Measurements from ENCODE around the gene CNTN1. TPM values are rescaled to one million over a fixed set of nuclear protein-coding genes. Genes with fewer than 3 reads are reported as not detected.

The CNTN1 gene
- total and polyA plus RNA-seq, 5 experiments from 2014 or later: not detected

GRCh38 chr12:41018010-41018409 lies 325.8 kb downstream of the CNTN1 start:
- Mint-ChIP-seq H3K27me3 (peaks cover 0 to 3% (median 0%) of the 10 kb centered on the region in 5 donors), H3K36me3 (no peaks in the 10 kb centered on the region), H3K4me3 (no peak overlapping the region), H3K9me3 (peaks cover 0 to 2% (median 0%) of the 10 kb centered on the region in 9 donors), H3K4me1 (no peaks in the 10 kb centered on the region), H3K27ac (peak overlapping the region in 1 of 10 donors; percentile 32)
- no peak for ATAC-seq
- DNase-seq: no peak
- POLR2A ChIA-PET: no interaction called here

DNA sequence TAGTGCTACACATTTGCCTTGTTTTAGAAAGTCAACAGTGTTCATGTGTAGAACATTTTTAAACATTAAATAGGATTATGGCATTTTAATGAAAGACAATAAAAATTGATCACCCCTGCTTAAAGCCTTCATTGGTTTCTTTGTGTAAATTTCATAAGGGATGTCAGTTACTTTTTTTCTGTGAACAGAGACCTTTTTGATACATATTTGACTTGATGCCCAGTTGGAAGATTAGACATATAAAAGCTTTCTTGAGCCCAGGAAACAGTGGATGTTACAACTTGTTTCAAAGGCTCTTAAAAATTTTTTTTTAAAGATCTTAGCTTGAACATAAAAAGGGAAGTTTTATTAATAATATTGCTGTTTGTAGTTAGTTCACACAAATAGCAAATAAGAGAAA lies 327.2 kb downstream of the CNTN1 start:
- no peak overlapping the region for H3K4me3 Mint-ChIP-seq
- H3K9me3 Mint-ChIP-seq: peaks cover 0 to 2% (median 0%) of the 10 kb centered on the region in 9 donors
- H3K4me1 Mint-ChIP-seq: no peaks in the 10 kb centered on the region
- ATAC-seq (no peak), DNase-seq (no peak)
- no peak overlapping the region for H3K27ac Mint-ChIP-seq
- POLR2A ChIA-PET: no interaction called here
- peaks cover 0 to 3% (median 0%) of the 10 kb centered on the region in 5 donors for H3K27me3 Mint-ChIP-seq
- H3K36me3 Mint-ChIP-seq: no peaks in the 10 kb centered on the region

DNA sequence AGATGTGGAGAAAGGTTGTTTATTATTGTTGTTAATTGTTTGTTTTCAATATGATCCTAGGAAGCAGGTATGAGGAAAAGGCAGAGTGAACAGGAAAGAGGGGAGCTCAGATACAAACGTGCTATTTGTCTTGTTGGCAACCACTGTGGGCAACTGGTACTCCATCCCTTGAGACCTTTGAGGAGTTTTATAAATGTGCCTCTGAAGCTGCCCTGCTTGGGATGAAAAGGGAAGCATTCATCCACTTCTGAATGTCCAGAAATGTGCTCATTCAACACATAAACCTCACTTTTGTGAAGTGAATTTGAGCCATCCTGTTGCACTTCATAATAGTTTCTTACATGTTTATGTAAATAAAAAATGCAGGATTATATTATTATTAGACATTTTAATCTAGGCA lies 331.6 kb downstream of the CNTN1 start:
- POLR2A ChIA-PET: no interaction called here
- H3K27ac Mint-ChIP-seq: no peak overlapping the region
- no peak for ATAC-seq

DNA sequence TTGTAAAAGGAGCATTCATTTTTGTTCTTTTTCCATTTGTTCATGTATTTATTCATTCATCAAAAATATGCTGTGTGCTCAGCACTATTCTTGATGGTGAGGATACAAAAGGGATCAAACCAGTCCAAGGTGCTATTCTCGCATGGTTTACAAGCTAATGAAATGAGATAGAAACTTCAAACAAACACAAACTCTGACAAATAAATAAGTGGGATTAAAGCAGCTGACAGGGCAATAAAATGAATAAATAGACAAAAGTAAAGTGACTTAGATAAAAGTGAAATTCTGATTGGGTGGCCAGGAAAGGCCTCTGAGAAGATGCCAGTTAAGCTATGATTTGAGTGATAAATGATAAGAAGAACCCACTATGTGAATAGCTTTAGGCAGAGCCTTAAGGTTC lies 333.9 kb downstream of the CNTN1 start:
- Mint-ChIP-seq H3K27me3 (no peaks in the 10 kb centered on the region), H3K4me3 (no peak overlapping the region), H3K36me3 (no peaks in the 10 kb centered on the region), H3K9me3 (peaks cover 0 to 10% (median 0%) of the 10 kb centered on the region in 9 donors), H3K27ac (no peak overlapping the region), H3K4me1 (no peaks in the 10 kb centered on the region)
- ATAC-seq (no peak), DNase-seq (no peak)
- POLR2A ChIA-PET: no interaction called here

More for the DNA sequence above, 331.6 kb downstream of the CNTN1 start:
- Mint-ChIP-seq H3K4me1 (no peaks in the 10 kb centered on the region), H3K4me3 (no peak overlapping the region), H3K36me3 (no peaks in the 10 kb centered on the region), H3K27me3 (no peaks in the 10 kb centered on the region), H3K9me3 (peaks cover 0 to 10% (median 0%) of the 10 kb centered on the region in 9 donors)
- no peak for DNase-seq

- no peaks in the 10 kb centered on the region for H3K4me1 Mint-ChIP-seq
- ATAC-seq (no peak), DNase-seq (no peak)
- H3K36me3 Mint-ChIP-seq: no peaks in the 10 kb centered on the region
- H3K27ac Mint-ChIP-seq: no peak overlapping the region
- H3K4me3 Mint-ChIP-seq: no peak overlapping the region
- peaks cover 0 to 2% (median 0%) of the 10 kb centered on the region in 5 donors for H3K27me3 Mint-ChIP-seq
- peaks cover 0 to 9% (median 0%) of the 10 kb centered on the region in 9 donors for H3K9me3 Mint-ChIP-seq
- POLR2A ChIA-PET: no interaction called here
These were observed 340.1 kb downstream of the CNTN1 start for GRCh38 chr12:41032386-41032785.

GRCh38 chr12:41034686-41035085 lies 342.4 kb downstream of the CNTN1 start:
- no peak overlapping the region for H3K27ac Mint-ChIP-seq
- no peaks in the 10 kb centered on the region for H3K36me3 Mint-ChIP-seq
- no peak for ATAC-seq
- no peak for DNase-seq
- no peaks in the 10 kb centered on the region for H3K4me1 Mint-ChIP-seq
- POLR2A ChIA-PET: no interaction called here
- H3K27me3 Mint-ChIP-seq: peaks cover 0 to 2% (median 0%) of the 10 kb centered on the region in 5 donors
- H3K9me3 Mint-ChIP-seq: peaks cover 0 to 9% (median 0%) of the 10 kb centered on the region in 9 donors
- no peak overlapping the region for H3K4me3 Mint-ChIP-seq

DNA sequence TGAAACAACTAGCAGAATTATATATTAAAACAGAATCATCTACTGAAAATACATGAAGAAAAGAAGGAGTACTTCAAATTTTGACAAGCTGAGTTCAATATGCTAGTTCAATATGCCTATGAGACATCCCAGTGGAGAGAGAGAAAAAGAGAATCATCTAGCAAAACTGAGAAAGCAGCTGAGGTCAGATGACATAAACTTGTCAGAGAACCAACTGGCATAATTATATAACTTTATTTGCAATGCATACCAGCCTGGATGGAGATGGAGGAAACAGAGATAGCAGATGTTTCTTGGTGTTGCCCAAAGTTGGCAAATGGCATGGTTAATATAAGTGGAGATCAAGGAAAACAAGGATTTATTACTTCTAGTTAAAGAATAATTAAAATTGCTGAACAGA lies 347.2 kb downstream of the CNTN1 start:
- Mint-ChIP-seq H3K4me1 (no peaks in the 10 kb centered on the region), H3K27ac (no peak overlapping the region), H3K4me3 (no peak overlapping the region), H3K27me3 (no peaks in the 10 kb centered on the region), H3K9me3 (peaks cover 0 to 7% (median 0%) of the 10 kb centered on the region in 9 donors), H3K36me3 (no peaks in the 10 kb centered on the region)
- ATAC-seq (no peak), DNase-seq (no peak)
- POLR2A ChIA-PET: no interaction called here

GRCh38 chr12:41045509-41045908 lies 353.3 kb downstream of the CNTN1 start:
- no peaks in the 10 kb centered on the region for H3K4me1 Mint-ChIP-seq
- no peak overlapping the region for H3K4me3 Mint-ChIP-seq
- ATAC-seq: no peak
- H3K36me3 Mint-ChIP-seq: no peaks in the 10 kb centered on the region
- no peaks in the 10 kb centered on the region for H3K27me3 Mint-ChIP-seq
- DNase-seq: no peak
- POLR2A ChIA-PET: no interaction called here
- no peak overlapping the region for H3K27ac Mint-ChIP-seq
- H3K9me3 Mint-ChIP-seq: peaks cover 0 to 2% (median 0%) of the 10 kb centered on the region in 9 donors

DNA sequence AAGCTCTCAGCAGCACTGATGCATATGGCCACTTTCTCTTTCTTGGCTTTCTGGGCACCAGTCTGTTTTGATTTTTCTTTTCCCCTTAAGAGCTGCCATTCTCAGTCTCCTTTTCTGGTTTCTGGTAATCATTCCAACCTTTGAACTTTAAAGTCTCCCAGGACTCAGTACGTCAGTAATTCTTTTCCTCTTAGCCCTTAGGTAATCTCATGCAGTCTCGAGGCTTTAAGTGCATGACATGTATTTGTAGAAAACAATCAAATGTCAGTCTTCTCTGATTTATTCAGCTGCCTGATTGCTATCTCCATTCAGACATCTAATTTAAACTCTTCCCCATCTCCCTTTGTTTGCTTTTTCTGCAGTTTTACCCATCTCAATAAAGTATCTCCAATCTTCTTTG lies 356.8 kb downstream of the CNTN1 start:
- no peaks in the 10 kb centered on the region for H3K36me3 Mint-ChIP-seq
- POLR2A ChIA-PET: no interaction called here
- H3K27me3 Mint-ChIP-seq: no peaks in the 10 kb centered on the region
- DNase-seq: no peak
- H3K4me1 Mint-ChIP-seq: no peaks in the 10 kb centered on the region
- no peak overlapping the region for H3K27ac Mint-ChIP-seq
- no peak overlapping the region for H3K4me3 Mint-ChIP-seq
- ATAC-seq: no peak
- peaks cover 0 to 3% (median 0%) of the 10 kb centered on the region in 9 donors for H3K9me3 Mint-ChIP-seq

GRCh38 chr12:41051954-41052353 lies 359.7 kb downstream of the CNTN1 start:
- H3K9me3 Mint-ChIP-seq: peaks cover 0 to 3% (median 0%) of the 10 kb centered on the region in 9 donors
- no peak overlapping the region for H3K27ac Mint-ChIP-seq
- H3K27me3 Mint-ChIP-seq: peaks cover 0 to 1% (median 0%) of the 10 kb centered on the region in 5 donors
- ATAC-seq (no peak), DNase-seq (no peak)
- H3K4me3 Mint-ChIP-seq: no peak overlapping the region
- POLR2A ChIA-PET: no interaction called here
- no peaks in the 10 kb centered on the region for H3K36me3 Mint-ChIP-seq
- no peaks in the 10 kb centered on the region for H3K4me1 Mint-ChIP-seq

GRCh38 chr12:41052441-41052840 lies 360.2 kb downstream of the CNTN1 start:
- H3K4me1 Mint-ChIP-seq: no peaks in the 10 kb centered on the region
- POLR2A ChIA-PET: no interaction called here
- no peak overlapping the region for H3K27ac Mint-ChIP-seq
- H3K9me3 Mint-ChIP-seq: peaks cover 0 to 3% (median 0%) of the 10 kb centered on the region in 9 donors
- no peaks in the 10 kb centered on the region for H3K36me3 Mint-ChIP-seq
- H3K4me3 Mint-ChIP-seq: no peak overlapping the region
- DNase-seq: no peak
- ATAC-seq: no peak
- H3K27me3 Mint-ChIP-seq: peaks cover 0 to 1% (median 0%) of the 10 kb centered on the region in 5 donors

GRCh38 chr12:41053046-41053445 lies 360.8 kb downstream of the CNTN1 start:
- Mint-ChIP-seq H3K4me3 (no peak overlapping the region), H3K4me1 (no peaks in the 10 kb centered on the region), H3K27me3 (peaks cover 0 to 1% (median 0%) of the 10 kb centered on the region in 5 donors), H3K27ac (no peak overlapping the region), H3K36me3 (no peaks in the 10 kb centered on the region), H3K9me3 (peaks cover 0 to 9% (median 0%) of the 10 kb centered on the region in 9 donors)
- POLR2A ChIA-PET: no interaction called here
- ATAC-seq (no peak), DNase-seq (no peak)

GRCh38 chr12:41055875-41056577 lies 363.8 kb downstream of the CNTN1 start:
- H3K4me1 Mint-ChIP-seq: no peaks in the 10 kb centered on the region
- ATAC-seq (no peak), DNase-seq (no peak)
- peaks cover 0 to 9% (median 0%) of the 10 kb centered on the region in 9 donors for H3K9me3 Mint-ChIP-seq
- H3K27me3 Mint-ChIP-seq: peaks cover 0 to 1% (median 0%) of the 10 kb centered on the region in 5 donors
- POLR2A ChIA-PET: no interaction called here
- H3K4me3 Mint-ChIP-seq: no peak overlapping the region
- H3K36me3 Mint-ChIP-seq: no peaks in the 10 kb centered on the region
- H3K27ac Mint-ChIP-seq: no peak overlapping the region

DNA sequence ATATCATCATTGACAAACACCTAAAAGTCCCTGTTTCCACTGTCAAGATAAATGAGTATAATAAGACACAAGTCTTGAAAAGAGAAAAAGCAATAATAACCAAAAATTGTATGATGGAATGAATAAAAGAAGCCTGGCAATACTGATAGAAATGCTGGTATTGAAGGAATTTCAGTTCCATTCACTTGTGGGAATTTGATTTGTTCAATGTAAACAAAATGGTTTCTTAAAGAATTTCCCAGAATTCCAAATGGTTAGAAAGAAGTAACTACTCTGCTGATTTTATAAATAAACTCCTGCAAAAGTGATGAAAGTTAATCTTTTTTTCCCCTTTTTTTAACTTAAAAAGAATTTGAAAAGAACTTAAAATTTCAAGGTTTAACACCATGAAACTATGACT lies 366.0 kb downstream of the CNTN1 start:
- H3K4me3 Mint-ChIP-seq: no peak overlapping the region
- H3K27ac Mint-ChIP-seq: no peak overlapping the region
- POLR2A ChIA-PET: no interaction called here
- no peak for DNase-seq
- H3K36me3 Mint-ChIP-seq: no peaks in the 10 kb centered on the region
- H3K9me3 Mint-ChIP-seq: peaks cover 0 to 6% (median 0%) of the 10 kb centered on the region in 9 donors
- ATAC-seq: no peak
- H3K4me1 Mint-ChIP-seq: no peaks in the 10 kb centered on the region
- H3K27me3 Mint-ChIP-seq: peaks cover 0 to 1% (median 0%) of the 10 kb centered on the region in 5 donors

All from naive thymus-derived CD8-positive, alpha-beta T cell (primary cell).